HFF-Myc (cell line): ENCODE measurements around the gene SAMMSON.
A peak's percentile ranks its signal among the peaks of the same experiment; 100 is the strongest.

Source experiments
- DNase-seq: peaks from one replicate; pipeline ENCODE4 v3.0.0-alpha.2; 2011; ENCODE audit warnings: low read depth; ENCODE audit errors: extremely low read depth
- H3K4me3 ChIP-seq: replicated peaks from 2 replicates; pipeline ENCODE4 v1.5.1; 2011; ENCODE audit warnings: low read depth, mild to moderate bottlenecking, control low read depth, low read length
- CTCF ChIP-seq: IDR thresholded peaks from 2 replicates; pipeline ENCODE4 v1.5.1; 2012; ENCODE audit warnings: mild to moderate bottlenecking, low read depth, low read length, control low read depth; ENCODE audit errors: missing control alignments

The SAMMSON gene

GRCh38 chr3:70042641-70043040 lies 43.1 kb downstream of the SAMMSON start:
- DNase-seq = no peak
- H3K4me3 ChIP-seq = no peak overlapping the region
- no peak for TF ChIP-seq CTCF

- DNase-seq = no peak
- H3K4me3 ChIP-seq = no peak overlapping the region
- TF ChIP-seq CTCF = no peak
Observed at GRCh38 chr3:70049761-70050160, 50.2 kb downstream of the SAMMSON start.

- no peak for DNase-seq
- no peak for TF ChIP-seq CTCF
- no peak overlapping the region for H3K4me3 ChIP-seq
Observed at GRCh38 chr3:70053293-70053692, 53.8 kb downstream of the SAMMSON start.

- DNase-seq = no peak
- no peak overlapping the region for H3K4me3 ChIP-seq
Observed at GRCh38 chr3:70056081-70056480, 56.5 kb downstream of the SAMMSON start.

GRCh38 chr3:70057426-70057825 lies 57.9 kb downstream of the SAMMSON start:
- DNase-seq = no peak
- no peak overlapping the region for H3K4me3 ChIP-seq

More at GRCh38 chr3:70056081-70056480, 56.5 kb downstream of the SAMMSON start:
- TF ChIP-seq CTCF = no peak

GRCh38 chr3:70061096-70061495 lies 61.6 kb downstream of the SAMMSON start:
- DNase-seq = peak; percentile 72
- H3K4me3 ChIP-seq = no peak overlapping the region
- no peak for TF ChIP-seq CTCF

More at GRCh38 chr3:70057426-70057825, 57.9 kb downstream of the SAMMSON start:
- no peak for TF ChIP-seq CTCF

GRCh38 chr3:70064194-70064779 lies 64.8 kb downstream of the SAMMSON start:
- H3K4me3 ChIP-seq = no peak overlapping the region
- peak; percentile 49 for TF ChIP-seq CTCF
- DNase-seq = no peak
